Measurements from ENCODE around the gene ICA1L.

ICA1L gene

GRCh38 chr2:202750763-202751427, 120.7 kb downstream of the ICA1L start:
- in situ Hi-C loops (cut with MboI; ENCODE audit: low sequenced_read_pairs, unreplicated experiment): no loop called here
- DNase-seq (ENCODE audit: low spot score): no peak
- no peak for TF ChIP-seq CTCF (IDR thresholded peaks at IDR 0.05; ENCODE audit: borderline replicate concordance, control extremely low read depth, extremely low read depth, insufficient read depth, missing control alignments)

GRCh38 chr2:202749477-202749876, 122.1 kb downstream of the ICA1L start:
- DNase-seq (ENCODE audit: low spot score): no peak
- TF ChIP-seq CTCF (IDR thresholded peaks at IDR 0.05; ENCODE audit: borderline replicate concordance, control extremely low read depth, extremely low read depth, insufficient read depth, missing control alignments): no peak
- in situ Hi-C loops (cut with MboI; ENCODE audit: low sequenced_read_pairs, unreplicated experiment): no loop called here

- no peak for TF ChIP-seq CTCF (IDR thresholded peaks at IDR 0.05; ENCODE audit: borderline replicate concordance, control extremely low read depth, extremely low read depth, insufficient read depth, missing control alignments)
- in situ Hi-C loops (cut with MboI; ENCODE audit: low sequenced_read_pairs, unreplicated experiment): no loop called here
- DNase-seq (ENCODE audit: low spot score): no peak
These were observed 128.0 kb downstream of the ICA1L start for GRCh38 chr2:202743613-202744012.

- no peak for DNase-seq (ENCODE audit: low spot score)
- in situ Hi-C loops (cut with MboI; ENCODE audit: low sequenced_read_pairs, unreplicated experiment): no loop called here
- TF ChIP-seq CTCF (IDR thresholded peaks at IDR 0.05; ENCODE audit: borderline replicate concordance, control extremely low read depth, extremely low read depth, insufficient read depth, missing control alignments): no peak
These were observed 134.7 kb downstream of the ICA1L start for GRCh38 chr2:202736826-202737225.

- TF ChIP-seq CTCF (IDR thresholded peaks at IDR 0.05; ENCODE audit: borderline replicate concordance, control extremely low read depth, extremely low read depth, insufficient read depth, missing control alignments): no peak
- DNase-seq (ENCODE audit: low spot score): no peak
- in situ Hi-C loops (cut with MboI; ENCODE audit: low sequenced_read_pairs, unreplicated experiment): no loop called here
These were observed 145.5 kb downstream of the ICA1L start for GRCh38 chr2:202726070-202726469.

- in situ Hi-C loops (cut with MboI; ENCODE audit: low sequenced_read_pairs, unreplicated experiment): no loop called here
- no peak for TF ChIP-seq CTCF (IDR thresholded peaks at IDR 0.05; ENCODE audit: borderline replicate concordance, control extremely low read depth, extremely low read depth, insufficient read depth, missing control alignments)
- DNase-seq (ENCODE audit: low spot score): no peak
These were observed 147.8 kb downstream of the ICA1L start for GRCh38 chr2:202723746-202724145.

Data from GM13976 (cell line).